Esophagus squamous epithelium (tissue), 4 donors: ENCODE data around the gene ZNF443.

Source experiments
- POLR2A ChIP-seq, 4 donors: fragments of 450-650 bp; IDR thresholded peaks; one replicate each; pipeline ENCODE4 v1.6.1; 2017; ENCODE audit warnings: antibody characterized with exemption in 4 of 4, mild to moderate bottlenecking in 4 of 4, moderate library complexity in 3 of 4
- TF ChIP-seq, protein P1 (sequence below), 6 experiments: fragments of 450-650 bp in 4 of 6; fragments of 200-600 bp in 2 of 6; sonication (generic) in 2 of 6; IDR thresholded peaks; one replicate each; pipeline ENCODE4 v1.5.1; 2016 to 2019; ENCODE audit warnings: antibody characterized with exemption in 6 of 6, mild to moderate bottlenecking in 4 of 6, moderate library complexity in 4 of 6

GRCh38 chr19:12453495-12453894 lies 12.7 kb upstream of the ZNF443 start:
- TF ChIP-seq, protein P1, sequence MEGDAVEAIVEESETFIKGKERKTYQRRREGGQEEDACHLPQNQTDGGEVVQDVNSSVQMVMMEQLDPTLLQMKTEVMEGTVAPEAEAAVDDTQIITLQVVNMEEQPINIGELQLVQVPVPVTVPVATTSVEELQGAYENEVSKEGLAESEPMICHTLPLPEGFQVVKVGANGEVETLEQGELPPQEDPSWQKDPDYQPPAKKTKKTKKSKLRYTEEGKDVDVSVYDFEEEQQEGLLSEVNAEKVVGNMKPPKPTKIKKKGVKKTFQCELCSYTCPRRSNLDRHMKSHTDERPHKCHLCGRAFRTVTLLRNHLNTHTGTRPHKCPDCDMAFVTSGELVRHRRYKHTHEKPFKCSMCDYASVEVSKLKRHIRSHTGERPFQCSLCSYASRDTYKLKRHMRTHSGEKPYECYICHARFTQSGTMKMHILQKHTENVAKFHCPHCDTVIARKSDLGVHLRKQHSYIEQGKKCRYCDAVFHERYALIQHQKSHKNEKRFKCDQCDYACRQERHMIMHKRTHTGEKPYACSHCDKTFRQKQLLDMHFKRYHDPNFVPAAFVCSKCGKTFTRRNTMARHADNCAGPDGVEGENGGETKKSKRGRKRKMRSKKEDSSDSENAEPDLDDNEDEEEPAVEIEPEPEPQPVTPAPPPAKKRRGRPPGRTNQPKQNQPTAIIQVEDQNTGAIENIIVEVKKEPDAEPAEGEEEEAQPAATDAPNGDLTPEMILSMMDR (IDR thresholded peaks at IDR 0.05) = no peak
- no peak for TF ChIP-seq POLR2A (IDR thresholded peaks at IDR 0.05)
